ENCODE measurements around the gene FADS1.

Gene FADS1

DNA sequence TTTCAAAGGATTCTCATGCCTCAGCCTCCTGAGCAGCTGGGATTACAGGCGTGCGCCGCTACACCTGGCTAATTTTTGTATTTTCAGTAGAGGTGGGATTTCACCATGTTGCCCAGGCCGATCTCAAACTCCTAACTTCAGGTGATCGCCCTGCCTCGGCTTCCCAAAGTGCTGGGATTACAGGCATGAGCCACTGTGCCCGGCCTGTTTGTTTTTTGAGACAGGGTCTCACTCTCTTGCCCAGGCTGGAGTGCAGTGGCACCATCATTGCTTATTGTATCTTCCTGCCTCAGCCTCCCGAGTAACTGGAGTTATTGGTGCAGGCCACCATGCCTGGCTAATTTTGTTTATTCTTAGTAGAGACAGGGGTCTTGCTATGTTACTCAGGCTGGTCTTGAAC is 19.4 kb upstream of the FADS1 start:
- Histone ChIP-seq H3K4me2 (ENCODE audit: low read length) (no peak overlapping the region), H3K4me3 (ENCODE audit: low read length) (no peak overlapping the region), H3K79me2 (ENCODE audit: control insufficient read depth, low read length) (peaks cover 90% of the 10 kb centered on the region), H3K4me1 (ENCODE audit: control insufficient read depth, low read length) (peaks cover 49% of the 10 kb centered on the region), H3F3A (ENCODE audit: control insufficient read depth, insufficient read depth) (peaks cover 16% of the 10 kb centered on the region), H3K9me3 (ENCODE audit: control insufficient read depth, insufficient read depth, low read length) (no peaks in the 10 kb centered on the region), H3K27me3 (ENCODE audit: control insufficient read depth, low read length) (no peaks in the 10 kb centered on the region), H3K36me3 (ENCODE audit: control insufficient read depth, low read length) (peaks cover 95% of the 10 kb centered on the region), H4K20me1 (ENCODE audit: control insufficient read depth, insufficient read depth, low read depth, low read length) (peaks cover 7% of the 10 kb centered on the region; the same call in 1 of the 2 replicates), H3K9me2 (replicated peaks; ENCODE audit: control insufficient read depth, low read length) (no peaks in the 10 kb centered on the region), H3K27ac (ENCODE audit: low read depth, low read length) (peak overlapping the region; percentile 95)
- TF ChIP-seq, protein P1, sequence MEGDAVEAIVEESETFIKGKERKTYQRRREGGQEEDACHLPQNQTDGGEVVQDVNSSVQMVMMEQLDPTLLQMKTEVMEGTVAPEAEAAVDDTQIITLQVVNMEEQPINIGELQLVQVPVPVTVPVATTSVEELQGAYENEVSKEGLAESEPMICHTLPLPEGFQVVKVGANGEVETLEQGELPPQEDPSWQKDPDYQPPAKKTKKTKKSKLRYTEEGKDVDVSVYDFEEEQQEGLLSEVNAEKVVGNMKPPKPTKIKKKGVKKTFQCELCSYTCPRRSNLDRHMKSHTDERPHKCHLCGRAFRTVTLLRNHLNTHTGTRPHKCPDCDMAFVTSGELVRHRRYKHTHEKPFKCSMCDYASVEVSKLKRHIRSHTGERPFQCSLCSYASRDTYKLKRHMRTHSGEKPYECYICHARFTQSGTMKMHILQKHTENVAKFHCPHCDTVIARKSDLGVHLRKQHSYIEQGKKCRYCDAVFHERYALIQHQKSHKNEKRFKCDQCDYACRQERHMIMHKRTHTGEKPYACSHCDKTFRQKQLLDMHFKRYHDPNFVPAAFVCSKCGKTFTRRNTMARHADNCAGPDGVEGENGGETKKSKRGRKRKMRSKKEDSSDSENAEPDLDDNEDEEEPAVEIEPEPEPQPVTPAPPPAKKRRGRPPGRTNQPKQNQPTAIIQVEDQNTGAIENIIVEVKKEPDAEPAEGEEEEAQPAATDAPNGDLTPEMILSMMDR (IDR thresholded peaks at IDR 0.05; ENCODE audit: low read depth, low read length, poor library complexity, severe bottlenecking) = no peak
- TF ChIP-seq EZH2phosphoT487 (IDR thresholded peaks at IDR 0.05; ENCODE audit: borderline replicate concordance, low read length) = no peak

DNA sequence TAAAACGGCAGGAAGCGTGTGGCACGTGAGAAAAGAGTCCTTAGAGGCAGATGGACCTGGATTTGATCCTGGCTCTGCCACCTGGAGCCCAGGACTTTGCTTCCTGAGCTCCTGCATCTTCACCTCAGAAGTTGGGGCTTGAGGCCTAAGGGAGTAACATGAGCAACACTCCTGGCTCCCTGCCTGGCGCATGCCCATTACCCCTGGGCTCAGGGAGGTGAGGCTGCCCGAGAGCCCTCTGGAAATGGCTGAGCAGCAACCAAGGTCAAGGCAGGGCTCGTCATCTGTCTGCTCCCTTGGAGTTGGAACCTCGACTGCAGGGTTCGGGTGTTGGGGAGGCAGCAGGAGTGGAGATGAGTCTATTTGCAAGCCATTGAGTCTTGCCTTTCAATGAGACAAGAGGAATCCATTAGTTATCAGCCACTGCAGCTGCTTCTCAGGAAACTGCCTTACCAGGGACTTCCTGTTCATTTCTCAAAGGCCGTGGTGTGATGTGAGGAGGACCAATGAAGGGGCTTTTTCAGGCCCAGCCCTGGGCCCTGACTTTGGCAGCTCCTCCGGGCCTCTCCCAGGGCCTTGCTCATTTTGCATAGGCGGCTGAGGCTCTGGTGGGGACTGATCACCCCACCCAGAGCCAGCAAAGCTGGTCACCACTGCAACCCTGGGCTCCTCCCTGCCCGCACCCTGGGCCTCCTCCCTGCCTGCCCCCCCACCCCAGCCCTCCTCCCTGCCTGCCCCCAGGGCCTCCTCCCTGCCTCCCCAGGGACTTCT is 17.7 kb upstream of the FADS1 start:
- H3K4me1 ChIP-seq (ENCODE audit: control insufficient read depth, low read length) = peaks cover 63% of the 10 kb centered on the region
- peak overlapping the region; percentile 87 for H3K4me2 ChIP-seq (ENCODE audit: low read length)
- H3F3A ChIP-seq (ENCODE audit: control insufficient read depth, insufficient read depth) = peaks cover 24% of the 10 kb centered on the region
- peaks cover 20% of the 10 kb centered on the region; the same call in 1 of the 2 replicates for H4K20me1 ChIP-seq (ENCODE audit: control insufficient read depth, insufficient read depth, low read depth, low read length)
- H3K9me3 ChIP-seq (ENCODE audit: control insufficient read depth, insufficient read depth, low read length) = no peaks in the 10 kb centered on the region
- TF ChIP-seq, protein P1 (IDR thresholded peaks at IDR 0.05; ENCODE audit: low read depth, low read length, poor library complexity, severe bottlenecking) = no peak
- no peak for TF ChIP-seq EZH2phosphoT487 (IDR thresholded peaks at IDR 0.05; ENCODE audit: borderline replicate concordance, low read length)
- H3K4me3 ChIP-seq (ENCODE audit: low read length) = peak overlapping the region; percentile 84
- peaks cover 95% of the 10 kb centered on the region for H3K79me2 ChIP-seq (ENCODE audit: control insufficient read depth, low read length)
- H3K27me3 ChIP-seq (ENCODE audit: control insufficient read depth, low read length) = no peaks in the 10 kb centered on the region
- H3K9me2 ChIP-seq (replicated peaks; ENCODE audit: control insufficient read depth, low read length) = no peaks in the 10 kb centered on the region
- H3K27ac ChIP-seq (ENCODE audit: low read depth, low read length) = peak overlapping the region; percentile 95
- H3K36me3 ChIP-seq (ENCODE audit: control insufficient read depth, low read length) = peaks cover 95% of the 10 kb centered on the region

DNA sequence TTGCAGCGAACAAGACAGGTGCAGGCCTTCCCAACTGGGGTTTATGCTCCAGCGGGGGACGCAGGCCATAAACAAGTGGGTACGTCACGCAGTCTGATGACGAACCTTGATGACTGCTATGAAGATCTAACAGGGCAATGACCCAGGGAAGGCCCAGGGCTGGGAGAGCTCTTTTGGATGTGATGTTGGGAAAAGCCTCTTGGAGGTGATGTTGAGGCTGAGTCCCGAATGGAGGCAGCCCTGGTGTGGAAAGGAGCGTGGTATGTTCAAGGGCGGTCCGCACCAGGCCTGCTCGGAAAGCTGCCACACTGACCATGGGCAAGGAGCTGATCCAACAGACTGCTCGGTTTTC is 17.1 kb upstream of the FADS1 start:
- Histone ChIP-seq H3K27ac (ENCODE audit: low read depth, low read length) (peak overlapping the region; percentile 95), H3K9me2 (replicated peaks; ENCODE audit: control insufficient read depth, low read length) (no peaks in the 10 kb centered on the region), H4K20me1 (ENCODE audit: control insufficient read depth, insufficient read depth, low read depth, low read length) (peaks cover 20% of the 10 kb centered on the region; the same call in 1 of the 2 replicates), H3K36me3 (ENCODE audit: control insufficient read depth, low read length) (peaks cover 95% of the 10 kb centered on the region), H3K9me3 (ENCODE audit: control insufficient read depth, insufficient read depth, low read length) (no peaks in the 10 kb centered on the region), H3F3A (ENCODE audit: control insufficient read depth, insufficient read depth) (peaks cover 24% of the 10 kb centered on the region), H3K4me3 (ENCODE audit: low read length) (peak overlapping the region; percentile 84), H3K4me1 (ENCODE audit: control insufficient read depth, low read length) (peaks cover 63% of the 10 kb centered on the region), H3K79me2 (ENCODE audit: control insufficient read depth, low read length) (peaks cover 99% of the 10 kb centered on the region), H3K4me2 (ENCODE audit: low read length) (peak overlapping the region; percentile 87), H3K27me3 (ENCODE audit: control insufficient read depth, low read length) (no peaks in the 10 kb centered on the region)
- TF ChIP-seq EZH2phosphoT487 (IDR thresholded peaks at IDR 0.05; ENCODE audit: borderline replicate concordance, low read length) = no peak
- TF ChIP-seq, protein P1 (IDR thresholded peaks at IDR 0.05; ENCODE audit: low read depth, low read length, poor library complexity, severe bottlenecking) = peak; percentile 15
